Measurements from ENCODE around the gene ELAC2.
"Not testable (repeated sequence)": the region's sequence is repeated elsewhere in the genome, so short reads cannot be mapped to it uniquely, and the experiment has no call there.

The ELAC2 gene

GRCh38 chr17:12990041-12990808 is 27.6 kb downstream of the ELAC2 start:
- no peak for DNase-seq (ENCODE audit: low read depth in 2 of 2)

GRCh38 chr17:12987120-12987519 is 30.7 kb downstream of the ELAC2 start:
- no peak for DNase-seq (ENCODE audit: low read depth in 2 of 2)

- no peak for DNase-seq (ENCODE audit: low read depth in 2 of 2)
These were observed 32.2 kb downstream of the ELAC2 start for GRCh38 chr17:12985431-12986293.

- no peak for DNase-seq (ENCODE audit: low read depth in 2 of 2)
These were observed 33.6 kb downstream of the ELAC2 start for GRCh38 chr17:12983991-12984884.

GRCh38 chr17:12982224-12982623 is 35.6 kb downstream of the ELAC2 start:
- peak in 1 of 2 donors; percentile 4 for DNase-seq (ENCODE audit: low read depth in 2 of 2)

GRCh38 chr17:12979826-12980500 is 37.9 kb downstream of the ELAC2 start:
- DNase-seq (ENCODE audit: low read depth in 2 of 2), result no peak

- no peak for DNase-seq (ENCODE audit: low read depth in 2 of 2)
These were observed 38.6 kb downstream of the ELAC2 start for GRCh38 chr17:12979246-12979645.

GRCh38 chr17:12978787-12979186 is 39.0 kb downstream of the ELAC2 start:
- DNase-seq (ENCODE audit: low read depth in 2 of 2), result not testable (repeated sequence)

- no peak for DNase-seq (ENCODE audit: low read depth in 2 of 2)
These were observed 40.6 kb downstream of the ELAC2 start for GRCh38 chr17:12977008-12977751.

- DNase-seq (ENCODE audit: low read depth in 2 of 2), result no peak
These were observed 43.8 kb downstream of the ELAC2 start for GRCh38 chr17:12974005-12974531.

GRCh38 chr17:12973496-12974004 is 44.3 kb downstream of the ELAC2 start:
- no peak for DNase-seq (ENCODE audit: low read depth in 2 of 2)

GRCh38 chr17:12967962-12968361 is 49.9 kb downstream of the ELAC2 start:
- DNase-seq (ENCODE audit: low read depth in 2 of 2), result no peak

GRCh38 chr17:12966413-12966812 is 51.4 kb downstream of the ELAC2 start:
- no peak for DNase-seq (ENCODE audit: low read depth in 2 of 2)

- no peak for DNase-seq (ENCODE audit: low read depth in 2 of 2)
These were observed 51.8 kb downstream of the ELAC2 start for GRCh38 chr17:12965988-12966387.

- DNase-seq (ENCODE audit: low read depth in 2 of 2), result no peak
These were observed 53.0 kb downstream of the ELAC2 start for GRCh38 chr17:12964840-12965239.

GRCh38 chr17:12964162-12964561 is 53.7 kb downstream of the ELAC2 start:
- DNase-seq (ENCODE audit: low read depth in 2 of 2), result no peak

- DNase-seq (ENCODE audit: low read depth in 2 of 2), result no peak
These were observed 54.3 kb downstream of the ELAC2 start for GRCh38 chr17:12963505-12963904.

GRCh38 chr17:12961655-12962054 is 56.2 kb downstream of the ELAC2 start:
- DNase-seq (ENCODE audit: low read depth in 2 of 2), result no peak

- no peak for DNase-seq (ENCODE audit: low read depth in 2 of 2)
These were observed 58.4 kb downstream of the ELAC2 start for GRCh38 chr17:12959441-12959840.

GRCh38 chr17:12958786-12959185 is 59.0 kb downstream of the ELAC2 start:
- no peak for DNase-seq (ENCODE audit: low read depth in 2 of 2)
